Measurements from ENCODE around the gene PTPRN2. TPM values are rescaled to one million over a fixed set of nuclear protein-coding genes. Genes with fewer than 3 reads are reported as not detected.

PTPRN2 gene
- total and polyA plus RNA-seq, 2 of the 8 experiments (the other 6 are each of a cell fraction or from before 2014, with no cell fraction given), result 2.6 to 4.5 TPM

- Histone ChIP-seq H3K27me3 (replicated peaks in 1 of 4; ENCODE audit: control insufficient read depth in 3 of 4, extremely low read depth in 1 of 4, insufficient read depth in 3 of 4, low read length in 3 of 4) (no peaks in the 10 kb centered on the region), H2BK12ac (ENCODE audit: low read depth, low read length) (no peak overlapping the region), H3K36me3 (ENCODE audit: control insufficient read depth in 2 of 4, insufficient read depth in 4 of 4, low read length in 3 of 4) (no peaks in the 10 kb centered on the region), H3K56ac (replicated peaks; ENCODE audit: insufficient read length, low read depth, low read length) (no peak overlapping the region), H3K23me2 (ENCODE audit: low read depth, low read length) (no peaks in the 10 kb centered on the region), H2BK5ac (ENCODE audit: low read depth, low read length) (no peak overlapping the region), H3K4me2 (ENCODE audit: insufficient read depth in 1 of 2, low read depth in 2 of 2, low read length in 2 of 2) (no peak overlapping the region), H2BK120ac (replicated peaks; ENCODE audit: low read depth, low read length) (no peak overlapping the region), H3K79me2 (ENCODE audit: control insufficient read depth in 1 of 2, insufficient read depth in 2 of 2, low read length in 2 of 2) (no peaks in the 10 kb centered on the region), H2BK15ac (ENCODE audit: low read length) (no peak overlapping the region), H4K5ac (ENCODE audit: insufficient read length, low read depth, low read length) (no peak overlapping the region), H3K9me3 (ENCODE audit: insufficient read depth in 2 of 2, low read depth in 1 of 2, low read length in 1 of 2) (peaks cover 2 to 6% of the 10 kb centered on the region in 2 experiments; a peak in 2 of 4 replicates), H4K8ac (ENCODE audit: extremely low read depth, insufficient read depth, low read length) (no peak overlapping the region), H3K4me1 (replicated peaks in 1 of 4; ENCODE audit: control insufficient read depth in 3 of 4, insufficient read depth in 4 of 4, low read length in 3 of 4) (no peaks in the 10 kb centered on the region), H3K79me1 (ENCODE audit: low read depth, low read length) (no peaks in the 10 kb centered on the region), H2BK20ac (ENCODE audit: low read length) (no peak overlapping the region), H3K23ac (ENCODE audit: insufficient read length) (no peak overlapping the region), H2AFZ (ENCODE audit: low read length) (no peak overlapping the region), H4K20me1 (replicated peaks in 1 of 2; ENCODE audit: control insufficient read depth in 1 of 2, insufficient read depth in 2 of 2, low read length in 2 of 2) (no peaks in the 10 kb centered on the region), H3K4me3 (ENCODE audit: extremely low read depth in 1 of 4, insufficient read depth in 2 of 4, low read depth in 3 of 4, low read length in 4 of 4) (no peak overlapping the region), H3K9ac (replicated peaks in 1 of 4; ENCODE audit: extremely low read depth in 1 of 4, low read depth in 3 of 4, low read length in 3 of 4) (no peak overlapping the region), H3K18ac (ENCODE audit: extremely low read depth, low read length) (no peak overlapping the region), H3K14ac (ENCODE audit: insufficient read length) (no peak overlapping the region), H2AK5ac (ENCODE audit: low read depth, low read length) (no peak overlapping the region), H3K4ac (replicated peaks; ENCODE audit: insufficient read length, low read depth, low read length) (no peak overlapping the region), H4K91ac (replicated peaks; ENCODE audit: insufficient read length, low read length) (no peak overlapping the region), H3K27ac (ENCODE audit: low read depth, low read length) (no peak overlapping the region)
- CTCF ChIA-PET (ENCODE audit: partially characterized antibody), result no interaction called here
- DNase-seq (ENCODE audit: low read depth in 1 of 2, low spot score in 2 of 2), result no peak
- no peak for FAIRE-seq
- WGBS, 2 experiments (ENCODE audit: extremely low coverage in 1 of 2, insufficient coverage in 1 of 2, insufficient read length in 1 of 2, insufficient replicate concordance in 2 of 2, low coverage in 1 of 2, low lambda C conversion rate in 2 of 2, missing lambda C conversion rate in 1 of 2), result 82% methylated on average over 18 of the region's 18 CpGs; no CpG with 5 or more reads in 1 of the 2 experiments
- POLR2A ChIA-PET (ENCODE audit: partially characterized antibody), result no interaction called here
- no peak for TF ChIP-seq CBX5 (IDR thresholded peaks at IDR 0.05; ENCODE audit: low read depth, low read length)
- TF ChIP-seq JUND (IDR thresholded peaks at IDR 0.05; ENCODE audit: low read length), result no peak
- TF ChIP-seq MAX (IDR thresholded peaks at IDR 0.05), result no peak
- TF ChIP-seq USF2 (IDR thresholded peaks at IDR 0.05; ENCODE audit: low read length), result no peak
- TF ChIP-seq FOSL1 (IDR thresholded peaks at IDR 0.05; ENCODE audit: insufficient read depth, low read depth, low read length), result no peak
- TF ChIP-seq ATF3 (IDR thresholded peaks at IDR 0.05; ENCODE audit: insufficient read depth, low read depth, low read length), result no peak
- TF ChIP-seq CBX8 (IDR thresholded peaks at IDR 0.05; ENCODE audit: borderline replicate concordance, low read depth, low read length), result no peak
- no peak for TF ChIP-seq BCL11A (IDR thresholded peaks at IDR 0.05; ENCODE audit: low read depth in 2 of 2, low read length in 2 of 2)
- no peak for TF ChIP-seq POLR2AphosphoS5 (IDR thresholded peaks at IDR 0.05; ENCODE audit: low read depth, low read length)
- TF ChIP-seq BRCA1 (IDR thresholded peaks at IDR 0.05; ENCODE audit: low read depth, low read length), result no peak
- no peak for TF ChIP-seq SP4 (IDR thresholded peaks at IDR 0.05; ENCODE audit: low read length)
- no peak for TF ChIP-seq GABPA (IDR thresholded peaks at IDR 0.05; ENCODE audit: borderline replicate concordance, insufficient read depth, low read length)
These were observed 214.0 kb downstream of the PTPRN2 start for GRCh38 chr7:158373476-158374133.

Measured in H1 (cell line).